ENCODE data around the gene PHETA1.

PHETA1 gene

GRCh38 chr12:111334393-111334915 lies 34.4 kb downstream of the PHETA1 start:
- no peak for TF ChIP-seq CTCF (IDR thresholded peaks at IDR 0.05)

GRCh38 chr12:111330800-111331752 lies 37.8 kb downstream of the PHETA1 start:
- peak; percentile 51 for TF ChIP-seq CTCF (IDR thresholded peaks at IDR 0.05)

- no peak for TF ChIP-seq CTCF (IDR thresholded peaks at IDR 0.05)
These were observed 40.8 kb downstream of the PHETA1 start for GRCh38 chr12:111328138-111328537.

GRCh38 chr12:111327474-111327873 lies 41.4 kb downstream of the PHETA1 start:
- TF ChIP-seq CTCF (IDR thresholded peaks at IDR 0.05), result no peak

- TF ChIP-seq CTCF (IDR thresholded peaks at IDR 0.05), result no peak
These were observed 46.3 kb downstream of the PHETA1 start for GRCh38 chr12:111322336-111323250.

GRCh38 chr12:111321317-111321716 lies 47.6 kb downstream of the PHETA1 start:
- no peak for TF ChIP-seq CTCF (IDR thresholded peaks at IDR 0.05)
